H1 (cell line): ENCODE data around the gene RAD51B. TPM values are rescaled to one million over a fixed set of nuclear protein-coding genes. Genes with fewer than 3 reads are reported as not detected.
A peak's percentile ranks its signal among the peaks of the same experiment; 100 is the strongest.

ENCODE experiments used
- CTCF ChIA-PET: fragments of 300-600 bp; sonication (Branson Sonifier 250); formaldehyde crosslinking; loops from one replicate; lab custom pipeline; 2021; ENCODE audit not compliant: partially characterized antibody; lab: Charles Lee
- POLR2A ChIA-PET: fragments of 300-600 bp; sonication (Branson Sonifier 250); formaldehyde crosslinking; loops from one replicate; lab custom pipeline; 2021; ENCODE audit warnings: inconsistent platforms; ENCODE audit not compliant: partially characterized antibody; lab: Charles Lee
- DNase-seq, 2 experiments: peaks; one replicate each; pipeline versions ENCODE4 v3.0.0 to v3.0.0-alpha.2; 2010 to 2022; ENCODE audit warnings: low spot score in 2 of 2, low read depth in 1 of 2, mixed read lengths in 1 of 2
- FAIRE-seq: peaks from 2 replicates; lab custom pipeline; 2011; peaks lifted over from hg19 to GRCh38; lab: Jason Lieb, UNC
- H2AFZ ChIP-seq: 2 replicates; pipeline ENCODE4 v1.8.1; 2012; ENCODE audit warnings: low read length, inconsistent platforms
- H2AK5ac ChIP-seq: 2 replicates; pipeline ENCODE4 v1.6.1; 2013; ENCODE audit warnings: low read depth, low read length
- H2BK120ac ChIP-seq: replicated peaks from 2 replicates; pipeline ENCODE3; 2013; ENCODE audit warnings: low read depth, low read length, inconsistent platforms
- H2BK12ac ChIP-seq: 2 replicates; pipeline ENCODE4 v1.6.1; 2013; ENCODE audit warnings: low read depth, low read length
- H2BK15ac ChIP-seq: 2 replicates; pipeline ENCODE4 v1.6.1; 2013; ENCODE audit warnings: low read length
- H2BK20ac ChIP-seq: 2 replicates; pipeline ENCODE4 v1.6.1; 2013; ENCODE audit warnings: low read length
- H2BK5ac ChIP-seq: 2 replicates; pipeline ENCODE4 v1.6.1; 2013; ENCODE audit warnings: low read depth, low read length
- H3K14ac ChIP-seq: 2 replicates; pipeline ENCODE4 v1.6.1; 2013; ENCODE audit warnings: inconsistent platforms; ENCODE audit not compliant: insufficient read length
- H3K18ac ChIP-seq: 2 replicates; pipeline ENCODE4 v1.6.1; 2013; ENCODE audit warnings: low read length; ENCODE audit errors: extremely low read depth
- H3K23ac ChIP-seq: 2 replicates; pipeline ENCODE4 v1.6.1; 2013; ENCODE audit warnings: inconsistent platforms; ENCODE audit not compliant: insufficient read length
- H3K23me2 ChIP-seq: 2 replicates; pipeline ENCODE4 v1.6.1; 2013; ENCODE audit warnings: low read depth, low read length
- H3K27ac ChIP-seq: 2 replicates; pipeline ENCODE4 v1.6.1; 2011; ENCODE audit warnings: low read depth, low read length, inconsistent platforms
- H3K27me3 ChIP-seq, 4 experiments: replicated peaks in 1 of 4; 1 replicate in 1 of 4; 2 replicates in 3 of 4; pipeline versions ENCODE4 v1.6.1 to v1.8.1; 2011 to 2013; ENCODE audit warnings: low read length in 3 of 4, mild to moderate bottlenecking in 3 of 4, inconsistent platforms in 2 of 4, mixed read lengths in 2 of 4, moderate library complexity in 1 of 4; ENCODE audit not compliant: control insufficient read depth in 3 of 4, insufficient read depth in 3 of 4; ENCODE audit errors: extremely low read depth in 1 of 4
- H3K36me3 ChIP-seq, 4 experiments: 2 replicates each; pipeline versions ENCODE4 v1.6.1 to v1.8.1; 2011 to 2013; ENCODE audit warnings: mild to moderate bottlenecking in 4 of 4, low read length in 3 of 4, moderate library complexity in 2 of 4, control low read depth in 1 of 4, inconsistent platforms in 1 of 4; ENCODE audit not compliant: insufficient read depth in 4 of 4, control insufficient read depth in 2 of 4
- H3K4ac ChIP-seq: replicated peaks from 2 replicates; pipeline ENCODE3; 2013; ENCODE audit warnings: low read length, low read depth, mixed read lengths, inconsistent platforms; ENCODE audit not compliant: insufficient read length
- H3K4me1 ChIP-seq, 4 experiments: replicated peaks in 1 of 4; 1 replicate in 1 of 4; 2 replicates in 3 of 4; pipeline versions ENCODE4 v1.6.1 to v1.8.1; 2011 to 2013; ENCODE audit warnings: low read length in 3 of 4, inconsistent platforms in 2 of 4, mixed read lengths in 1 of 4; ENCODE audit not compliant: insufficient read depth in 4 of 4, control insufficient read depth in 3 of 4
- H3K4me2 ChIP-seq, 2 experiments: 2 replicates each; pipeline versions ENCODE4 v1.6.1 to v1.8.1; 2011 to 2013; ENCODE audit warnings: low read depth in 2 of 2, low read length in 2 of 2, control low read depth in 1 of 2, inconsistent platforms in 1 of 2, mild to moderate bottlenecking in 1 of 2; ENCODE audit not compliant: insufficient read depth in 1 of 2
- H3K4me3 ChIP-seq, 4 experiments: fragments of 200-600, 300-600 bp in 1 of 4; sonication (generic), shearing (Covaris generic), sonication (Bioruptor Twin) in 1 of 4; 2 replicates each; pipeline versions ENCODE4 v1.5.1 to v1.8.1; 2011 to 2016; ENCODE audit warnings: low read length in 4 of 4, low read depth in 3 of 4, control low read depth in 2 of 4, inconsistent platforms in 2 of 4, mild to moderate bottlenecking in 2 of 4, mixed read lengths in 1 of 4, moderate library complexity in 1 of 4; ENCODE audit not compliant: insufficient read depth in 2 of 4; ENCODE audit errors: extremely low read depth in 1 of 4
- H3K56ac ChIP-seq: replicated peaks from 2 replicates; pipeline ENCODE3; 2013; ENCODE audit warnings: low read depth, mild to moderate bottlenecking, mixed read lengths, low read length, inconsistent platforms; ENCODE audit not compliant: insufficient read length
- H3K79me1 ChIP-seq: 2 replicates; pipeline ENCODE4 v1.6.1; 2013; ENCODE audit warnings: low read depth, low read length, control low read depth
- H3K79me2 ChIP-seq, 2 experiments: 2 replicates each; pipeline versions ENCODE4 v1.6.1 to v1.8.1; 2012 to 2013; ENCODE audit warnings: low read length in 2 of 2, mild to moderate bottlenecking in 2 of 2, inconsistent platforms in 1 of 2; ENCODE audit not compliant: insufficient read depth in 2 of 2, control insufficient read depth in 1 of 2
- H3K9ac ChIP-seq, 4 experiments: replicated peaks in 1 of 4; 1 replicate in 1 of 4; 2 replicates in 3 of 4; pipeline versions ENCODE4 v1.6.1 to v1.8.1; 2011 to 2013; ENCODE audit warnings: low read depth in 3 of 4, low read length in 3 of 4, control low read depth in 2 of 4, mild to moderate bottlenecking in 2 of 4, moderate library complexity in 2 of 4, inconsistent platforms in 1 of 4; ENCODE audit errors: extremely low read depth in 1 of 4
- H3K9me3 ChIP-seq, 2 experiments: 2 replicates each; pipeline versions ENCODE4 v1.6.1 to v1.8.1; 2012 to 2013; ENCODE audit warnings: mild to moderate bottlenecking in 2 of 2, moderate library complexity in 2 of 2, control low read depth in 1 of 2, inconsistent platforms in 1 of 2, low read depth in 1 of 2, low read length in 1 of 2, mixed read lengths in 1 of 2; ENCODE audit not compliant: insufficient read depth in 2 of 2
- H4K20me1 ChIP-seq, 2 experiments: replicated peaks in 1 of 2; 2 replicates each; pipeline versions ENCODE3 to v1.8.1; 2011 to 2013; ENCODE audit warnings: inconsistent platforms in 2 of 2, low read length in 2 of 2, mild to moderate bottlenecking in 1 of 2; ENCODE audit not compliant: insufficient read depth in 2 of 2, control insufficient read depth in 1 of 2
- H4K5ac ChIP-seq: 2 replicates; pipeline ENCODE4 v1.6.1; 2013; ENCODE audit warnings: low read length, low read depth, mixed read lengths, inconsistent platforms; ENCODE audit not compliant: insufficient read length
- H4K8ac ChIP-seq: 2 replicates; pipeline ENCODE4 v1.8.0; 2013; ENCODE audit warnings: mild to moderate bottlenecking, moderate library complexity, low read length, inconsistent platforms; ENCODE audit not compliant: insufficient read depth; ENCODE audit errors: extremely low read depth
- H4K91ac ChIP-seq: replicated peaks from 2 replicates; pipeline ENCODE3; 2013; ENCODE audit warnings: low read length, mixed read lengths, inconsistent platforms; ENCODE audit not compliant: insufficient read length
- CEBPB ChIP-seq: IDR thresholded peaks from 2 replicates; pipeline ENCODE4 v1.6.1; 2012; ENCODE audit warnings: low read depth, low read length
- CREB1 ChIP-seq: IDR thresholded peaks from 2 replicates; pipeline ENCODE4 v1.6.1; 2012; ENCODE audit warnings: inconsistent platforms
- HDAC2 ChIP-seq, 2 experiments: fragments of 300-600 bp in 1 of 2; sonication (generic) in 1 of 2; IDR thresholded peaks; 2 replicates each; pipeline ENCODE4 v1.6.1; 2011 to 2012; ENCODE audit warnings: low read depth in 2 of 2, low read length in 2 of 2, mild to moderate bottlenecking in 2 of 2, moderate library complexity in 2 of 2, borderline replicate concordance in 1 of 2, inconsistent platforms in 1 of 2
- JUND ChIP-seq: IDR thresholded peaks from 2 replicates; pipeline ENCODE4 v1.6.1; 2011; ENCODE audit warnings: mild to moderate bottlenecking, improper control_type of control experiment, low read length
- RXRA ChIP-seq: IDR thresholded peaks from 2 replicates; pipeline ENCODE4 v1.6.1; 2011; ENCODE audit warnings: low read depth, mild to moderate bottlenecking, low read length, moderate library complexity; ENCODE audit not compliant: insufficient read depth
- SP2 ChIP-seq: IDR thresholded peaks from 2 replicates; pipeline ENCODE4 v1.6.1; 2012; ENCODE audit warnings: mild to moderate bottlenecking, low read length, inconsistent platforms
- TAF1 ChIP-seq: IDR thresholded peaks from 2 replicates; pipeline ENCODE4 v1.6.1; 2011; ENCODE audit warnings: mild to moderate bottlenecking, low read depth, low read length
- TBP ChIP-seq: IDR thresholded peaks from 2 replicates; pipeline ENCODE4 v1.6.1; 2011; ENCODE audit warnings: low read depth, low read length, improper control_type of control experiment
- TCF12 ChIP-seq: IDR thresholded peaks from 2 replicates; pipeline ENCODE4 v1.6.1; 2011; ENCODE audit warnings: low read depth, mild to moderate bottlenecking, low read length
- ZNF274 ChIP-seq: IDR thresholded peaks from 2 replicates; pipeline ENCODE4 v1.7.0; 2012; ENCODE audit warnings: low read length, borderline replicate concordance; ENCODE audit errors: extremely low read depth
- WGBS, 2 experiments: shearing (Covaris generic) in 1 of 2; methylation state at CpG; one replicate each; pipeline versions ENCODE4 v1.1.6 to v1.1.7; 2013 to 2015; ENCODE audit warnings: low lambda C conversion rate in 2 of 2, mixed read lengths in 2 of 2, inconsistent platforms in 1 of 2, low coverage in 1 of 2, missing lambda C conversion rate in 1 of 2; ENCODE audit not compliant: insufficient replicate concordance in 2 of 2, insufficient coverage in 1 of 2, insufficient read length in 1 of 2; ENCODE audit errors: extremely low coverage in 1 of 2, missing lambda C conversion rate in 1 of 2; 5-methylcytosine and 5-hydroxymethylcytosine counted together
- polyA plus RNA-seq, 7 experiments: library from polyadenylated mRNA; depleted of rRNA in 3 of 7; stranded (reverse) in 5 of 7; unstranded in 2 of 7; fragments of >200 nt in 5 of 7; fragments of 200-250 nt in 2 of 7; gene quantifications; 1 replicate in 5 of 7; 2 replicates in 1 of 7; 4 replicates in 1 of 7; pipeline versions ENCODE4 v1.2.1 to v1.2.3, GENCODE V29; 2011 to 2013; ENCODE audit warnings: missing spikeins in 2 of 7, mixed read lengths in 2 of 7
- total RNA-seq: library from RNA; stranded (reverse); fragmentation: NEBNext Ultra II Directional; extraction: Animal tissue kit (Norgen Biotek cat#: 25700); gene quantifications from 2 replicates; pipeline ENCODE4 v1.2.1, GENCODE V29; 2021

The RAD51B gene
- total and polyA plus RNA-seq, 2 of the 8 experiments (the other 6 are each of a cell fraction or from before 2014, with no cell fraction given) = 3.9 to 14.9 TPM

- POLR2A ChIA-PET = interaction anchor here (1.0 kb wide), 1 partner anchor 51 kb away, joined by 3 read pairs; no protein-coding TSS in a partner anchor
- H3K27ac ChIP-seq = no peak overlapping the region
- no peaks in the 10 kb centered on the region for H3K79me1 ChIP-seq
- TF ChIP-seq SP2 = no peak
- no peak for TF ChIP-seq RXRA
- no peak for TF ChIP-seq CEBPB
- no peak for TF ChIP-seq HDAC2 (IDR thresholded peaks at IDR 0.05; ENCODE audit: borderline replicate concordance in 1 of 2, low read depth in 2 of 2, low read length in 2 of 2)
- TF ChIP-seq ZNF274 = no peak
- no peak for TF ChIP-seq TBP
- no peak for TF ChIP-seq TAF1
- no peak for TF ChIP-seq JUND
- TF ChIP-seq CREB1 = no peak
- no peak for TF ChIP-seq TCF12
These were observed 689.8 kb downstream of the RAD51B start for GRCh38 chr14:68509188-68509983.

More at GRCh38 chr14:68509188-68509983, 689.8 kb downstream of the RAD51B start:
- no peak overlapping the region for H2BK12ac ChIP-seq
- 94% methylated on average over 9 of the region's 9 CpGs; no CpG with 5 or more reads in 1 of the 2 experiments for WGBS, 2 experiments
- no peaks in the 10 kb centered on the region for H3K23me2 ChIP-seq
- H2BK15ac ChIP-seq = no peak overlapping the region
- no peaks in the 10 kb centered on the region for H3K9me3 ChIP-seq
- no peak overlapping the region for H2BK20ac ChIP-seq
- H4K20me1 ChIP-seq = no peaks in the 10 kb centered on the region
- H4K91ac ChIP-seq = no peak overlapping the region
- FAIRE-seq (no peak), DNase-seq (peak in 1 of 2 experiments; percentile 20)
- no peaks in the 10 kb centered on the region for H3K79me2 ChIP-seq
- no peak overlapping the region for H3K23ac ChIP-seq
- CTCF ChIA-PET = interaction anchor here (1.5 to 1.7 kb wide), 3 partner anchors 9 to 315 kb away, joined by 5 read pairs; no protein-coding TSS in a partner anchor
- H3K4ac ChIP-seq = no peak overlapping the region
- H2AK5ac ChIP-seq = no peak overlapping the region
- H4K8ac ChIP-seq = no peak overlapping the region
- no peak overlapping the region for H3K18ac ChIP-seq
- H2BK5ac ChIP-seq = no peak overlapping the region
- H3K14ac ChIP-seq = no peak overlapping the region
- no peak overlapping the region for H3K4me3 ChIP-seq
- H2BK120ac ChIP-seq = no peak overlapping the region
- H3K4me1 ChIP-seq = peaks cover 0 to 5% (median 4%) of the 10 kb centered on the region in 4 experiments; a peak in 4 of 7 replicates
- no peak overlapping the region for H3K56ac ChIP-seq
- no peak overlapping the region for H3K9ac ChIP-seq
- no peak overlapping the region for H3K4me2 ChIP-seq
- H2AFZ ChIP-seq = no peak overlapping the region
- H3K27me3 ChIP-seq = no peaks in the 10 kb centered on the region
- no peak overlapping the region for H4K5ac ChIP-seq
- no peaks in the 10 kb centered on the region for H3K36me3 ChIP-seq
